Stimulated activated CD4-positive, alpha-beta T cell treated with anti-CD3 and anti-CD28 coated beads, Interleukin-15, amount 100 ng/mL, for 24 hours (primary cell): ENCODE measurements around the gene APOC4.
"Not testable (repeated sequence)": the region's sequence is repeated elsewhere in the genome, so short reads cannot be mapped to it uniquely, and the experiment has no call there.

ENCODE experiments used
- DNase-seq: peaks from one replicate; pipeline ENCODE4 v3.0.0-alpha.2; 2020

The APOC4 gene

GRCh38 chr19:44924243-44924725, 17.8 kb upstream of the APOC4 start:
- DNase-seq: no peak

DNA sequence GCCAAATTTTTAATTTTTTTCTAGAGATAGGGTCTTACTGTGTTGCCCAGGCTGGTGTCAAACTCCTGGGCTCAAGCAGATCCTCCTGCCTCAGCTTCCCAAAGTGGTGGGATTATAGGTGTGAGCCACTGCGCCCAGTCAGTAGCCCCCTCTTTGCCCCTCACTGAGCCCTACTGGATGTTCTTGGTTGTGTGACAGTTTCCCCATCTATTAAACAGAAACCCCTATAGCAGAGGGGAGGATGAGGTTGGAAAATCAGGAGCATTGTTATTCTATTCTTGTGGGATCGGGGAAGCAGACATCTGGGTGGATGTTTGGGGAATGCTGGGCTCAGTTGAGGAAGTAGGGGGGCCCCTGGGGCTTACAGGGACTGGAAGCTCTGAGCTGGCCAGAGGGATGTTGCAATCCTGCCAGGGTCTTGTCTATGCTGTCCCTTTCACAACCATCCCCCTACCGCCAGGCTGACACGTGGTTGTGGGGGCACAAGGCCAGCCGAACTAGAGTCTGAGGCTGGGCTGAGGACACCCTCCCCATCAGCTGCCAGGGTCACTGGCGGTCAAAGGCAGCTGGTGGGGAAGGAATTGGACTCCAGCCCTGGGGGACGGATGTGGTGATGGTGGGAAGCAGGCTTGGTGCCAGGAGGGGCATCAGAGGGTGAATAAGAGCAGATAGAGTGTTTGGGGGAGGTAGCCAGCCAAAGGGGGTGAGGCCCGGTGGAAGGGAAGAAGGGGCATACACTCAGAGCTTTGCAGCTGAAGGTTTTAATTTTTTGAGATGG, 16.7 kb upstream of the APOC4 start:
- no peak for DNase-seq

DNA sequence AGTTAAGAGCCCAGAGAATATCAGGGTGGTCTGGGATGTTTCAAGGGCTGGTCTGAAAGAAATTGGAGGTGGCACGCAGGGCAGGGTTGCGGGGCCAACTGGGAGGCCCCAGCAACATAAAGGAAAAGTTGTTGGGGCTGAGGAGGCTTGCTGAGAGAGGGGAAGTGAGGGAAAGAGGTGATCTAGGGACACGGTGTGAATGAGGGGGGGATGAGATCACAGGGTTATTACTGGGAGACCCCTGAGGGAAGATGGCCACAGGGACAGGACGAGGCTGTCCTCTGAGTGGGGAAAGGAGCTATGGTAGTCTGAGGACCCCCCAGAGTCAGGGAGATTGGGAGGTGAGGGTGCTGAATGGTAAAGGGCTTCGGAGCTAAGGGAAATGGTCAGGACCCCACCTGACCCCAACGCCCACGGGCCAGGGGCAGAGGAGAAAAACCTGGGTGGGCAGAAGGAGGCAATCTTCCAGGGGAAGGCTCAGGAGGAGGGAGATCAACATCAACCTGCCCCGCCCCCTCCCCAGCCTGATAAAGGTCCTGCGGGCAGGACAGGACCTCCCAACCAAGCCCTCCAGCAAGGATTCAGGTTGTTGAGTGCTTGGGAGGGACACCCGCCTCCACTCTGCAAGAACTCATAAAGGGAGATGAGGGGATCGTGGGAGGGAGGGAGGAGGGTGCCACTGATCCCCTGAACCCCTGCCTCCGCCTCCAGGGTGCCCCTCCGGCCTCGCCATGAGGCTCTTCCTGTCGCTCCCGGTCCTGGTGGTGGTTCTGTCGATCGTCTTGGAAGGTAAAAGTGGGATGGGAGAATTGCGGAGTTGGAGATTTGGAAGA, 15.6 kb upstream of the APOC4 start:
- not testable (repeated sequence) for DNase-seq

- DNase-seq: no peak
Measured at GRCh38 chr19:44927746-44928145, 14.3 kb upstream of the APOC4 start.

DNA sequence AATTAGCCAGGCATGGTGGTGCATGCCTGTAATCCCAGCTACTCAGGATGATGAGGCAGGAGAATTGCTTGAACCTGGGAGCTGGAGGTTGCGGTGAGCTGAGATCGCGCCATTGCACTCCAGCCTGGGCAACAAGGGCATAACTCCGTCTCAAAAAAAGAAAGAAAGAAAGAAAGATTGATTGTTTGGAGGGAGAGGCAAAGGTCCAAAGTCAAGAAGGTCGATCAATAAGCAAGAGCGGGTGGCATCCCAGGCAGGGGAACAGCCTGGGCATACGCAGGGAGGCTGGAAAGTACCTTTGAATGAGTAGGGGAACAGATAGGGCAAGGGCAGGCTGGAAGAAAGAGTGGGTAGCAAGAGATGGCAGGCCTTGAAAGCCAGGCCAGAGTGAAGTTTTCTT, 11.9 kb upstream of the APOC4 start:
- DNase-seq: no peak

DNA sequence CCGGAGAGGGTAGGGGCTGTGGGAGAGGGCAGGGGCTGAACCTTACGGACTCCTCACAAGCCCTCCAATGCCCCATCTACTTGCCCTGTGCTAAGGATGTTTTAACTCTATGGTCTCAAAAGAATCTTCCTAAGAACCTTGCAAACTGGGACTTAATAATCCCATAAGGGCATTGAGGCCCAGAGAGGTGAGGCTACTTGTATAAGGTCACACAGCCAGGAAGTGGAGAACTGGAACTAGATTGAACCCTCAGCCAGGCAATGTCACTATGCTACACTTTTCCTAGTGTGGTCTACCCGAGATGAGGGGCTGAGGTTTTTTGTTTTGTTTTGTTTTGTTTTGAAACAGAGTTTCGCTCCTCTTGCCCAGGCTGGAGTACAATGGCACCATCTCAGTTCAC, 10.5 kb upstream of the APOC4 start:
- no peak for DNase-seq

DNA sequence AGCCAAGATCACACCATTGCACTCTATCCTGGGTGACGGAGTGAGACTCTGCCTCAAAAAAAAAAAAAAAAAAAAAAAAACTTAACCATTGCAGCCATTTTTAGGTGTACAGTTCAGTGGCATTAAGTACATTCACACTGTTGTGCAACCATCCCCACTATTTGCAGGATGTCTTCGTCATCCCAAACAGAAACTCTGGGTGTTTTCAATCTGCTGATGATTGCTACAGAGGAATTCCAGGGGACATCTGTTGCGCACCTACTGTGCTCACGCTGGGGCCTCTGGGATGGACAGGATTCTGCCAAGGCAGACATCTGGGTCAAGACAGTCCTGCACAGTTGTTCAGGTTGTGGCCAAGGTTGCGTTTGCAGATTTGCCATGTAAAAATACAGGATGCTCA, 2.4 kb upstream of the APOC4 start:
- DNase-seq: no peak

DNA sequence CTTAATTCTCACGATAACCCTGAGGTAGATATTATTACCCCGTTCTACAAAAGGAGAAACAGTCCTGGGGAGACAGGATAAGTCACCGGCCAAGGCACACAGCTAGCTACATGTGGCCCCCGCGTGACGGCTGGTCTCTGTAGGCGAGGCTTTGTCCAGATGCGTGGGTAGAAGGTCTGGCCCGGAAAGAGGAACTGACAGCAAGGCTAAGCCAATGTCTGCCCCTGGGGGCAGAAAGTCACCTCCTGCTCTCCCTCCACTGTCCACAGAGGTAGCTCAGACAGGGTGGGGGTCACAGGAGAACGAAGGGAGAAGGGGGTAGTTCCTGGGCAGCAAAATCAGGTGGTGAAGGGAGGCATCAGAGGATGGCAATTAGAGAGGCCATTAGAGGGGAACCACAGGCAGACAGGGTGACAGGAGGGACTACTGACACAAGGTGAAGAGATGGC, 1.8 kb downstream of the APOC4 start:
- no peak for DNase-seq

DNA sequence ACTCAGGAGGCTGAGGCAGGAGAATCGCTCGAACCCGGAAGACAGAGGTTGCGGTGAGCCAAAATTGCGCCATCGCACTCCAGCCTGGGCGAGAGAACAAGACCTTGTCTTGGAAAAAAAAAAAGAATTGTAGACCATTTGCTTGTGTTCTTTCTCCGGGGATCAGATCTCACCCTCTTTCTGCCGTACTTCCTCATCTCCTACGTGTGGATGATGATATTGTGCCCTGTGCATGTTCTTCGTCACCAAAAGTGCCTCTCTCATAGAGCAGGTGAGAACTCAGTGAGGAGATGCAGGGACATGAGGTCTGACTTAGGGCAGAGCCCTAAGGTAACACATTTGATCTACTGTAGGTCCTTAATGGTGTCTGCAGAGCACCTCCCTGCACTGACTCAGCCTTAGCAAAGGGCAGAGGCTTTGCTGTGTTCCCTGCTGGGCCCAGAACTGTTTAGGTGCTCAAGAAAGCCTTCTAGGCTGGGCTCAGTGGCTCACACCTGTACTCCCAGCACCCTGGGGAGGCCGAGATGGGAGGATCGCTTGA, 5.1 kb downstream of the APOC4 start:
- no peak for DNase-seq

DNA sequence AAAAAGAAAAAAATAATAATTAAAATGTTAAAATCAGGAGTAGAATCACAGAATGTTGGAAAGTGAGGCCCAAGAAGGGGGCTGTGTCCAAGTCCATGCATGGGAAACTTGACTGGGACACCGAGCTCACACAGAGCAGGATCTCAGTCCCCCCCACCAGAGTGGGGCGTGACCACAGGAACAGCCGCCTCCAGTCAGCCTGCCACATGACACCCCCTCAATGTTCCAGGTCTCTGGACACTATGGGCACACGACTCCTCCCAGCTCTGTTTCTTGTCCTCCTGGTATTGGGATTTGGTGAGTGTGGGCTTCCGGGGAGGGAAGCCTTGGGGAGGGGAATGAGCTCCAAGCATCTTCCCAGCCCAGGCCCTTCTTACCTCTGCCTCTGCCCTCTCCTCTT, 6.2 kb downstream of the APOC4 start:
- DNase-seq: no peak

- DNase-seq: no peak
Measured at GRCh38 chr19:44948763-44949374, 6.8 kb downstream of the APOC4 start.

GRCh38 chr19:44949550-44949949, 7.5 kb downstream of the APOC4 start:
- DNase-seq: no peak

DNA sequence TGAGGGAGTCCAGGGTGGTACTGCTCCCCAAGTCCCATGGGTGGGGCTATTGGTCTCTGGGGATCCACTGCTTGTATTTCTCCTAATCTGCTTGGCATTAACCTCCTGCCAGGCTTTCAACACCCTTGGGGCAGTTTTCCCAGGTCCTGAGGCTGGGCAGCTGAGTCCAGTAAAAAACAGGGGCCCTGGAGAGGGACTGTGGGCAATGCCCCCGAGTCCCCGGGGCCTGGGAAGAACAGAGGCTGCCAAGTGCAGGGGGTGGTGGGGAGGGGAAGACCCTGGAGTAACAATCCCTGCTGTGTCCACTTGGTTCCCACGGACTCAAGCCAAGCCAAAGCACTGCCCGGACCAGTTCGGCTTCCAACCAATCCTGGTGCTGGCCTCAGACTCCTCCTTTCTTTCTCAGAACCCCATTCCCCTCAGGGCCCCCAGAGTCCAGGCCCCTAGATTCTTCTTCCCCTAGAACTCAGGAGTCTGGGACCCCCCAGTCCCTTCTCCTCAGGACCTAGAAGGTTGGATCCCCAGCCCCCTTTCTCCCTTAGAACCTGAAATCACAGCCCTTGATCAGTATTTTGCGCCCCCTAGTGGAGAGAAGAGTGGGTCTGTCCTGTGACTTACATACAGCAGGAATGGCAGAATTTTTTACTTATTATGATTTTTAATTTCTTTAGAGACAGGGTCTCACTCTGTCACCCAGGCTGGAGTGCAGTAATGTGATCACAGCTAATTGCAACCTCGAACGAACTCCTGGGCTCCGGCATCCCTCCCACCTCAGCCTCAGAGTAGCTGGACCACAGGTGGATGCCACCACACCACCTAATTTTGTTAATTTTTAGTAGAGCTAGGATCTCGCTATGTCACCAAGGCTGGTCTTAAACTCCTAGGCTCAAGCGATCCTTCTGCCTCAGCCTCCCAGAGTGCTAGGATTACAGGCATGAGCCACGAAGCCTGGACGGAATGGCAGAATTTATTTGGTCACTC, 9.4 kb downstream of the APOC4 start:
- peak; percentile 63 for DNase-seq

GRCh38 chr19:44954278-44954648, 12.2 kb downstream of the APOC4 start:
- no peak for DNase-seq

- DNase-seq: peak; percentile 98
Measured at GRCh38 chr19:44954649-44955504, 12.8 kb downstream of the APOC4 start, which contains the start of gene CLPTM1. Gene CLPTM1, plus strand, starts transcription at chr19:44955380. Its CDS starts 16 bp downstream, at chr19:44955396.

- peak; percentile 11 for DNase-seq
Measured at GRCh38 chr19:44955505-44956439, 13.7 kb downstream of the APOC4 start.

DNA sequence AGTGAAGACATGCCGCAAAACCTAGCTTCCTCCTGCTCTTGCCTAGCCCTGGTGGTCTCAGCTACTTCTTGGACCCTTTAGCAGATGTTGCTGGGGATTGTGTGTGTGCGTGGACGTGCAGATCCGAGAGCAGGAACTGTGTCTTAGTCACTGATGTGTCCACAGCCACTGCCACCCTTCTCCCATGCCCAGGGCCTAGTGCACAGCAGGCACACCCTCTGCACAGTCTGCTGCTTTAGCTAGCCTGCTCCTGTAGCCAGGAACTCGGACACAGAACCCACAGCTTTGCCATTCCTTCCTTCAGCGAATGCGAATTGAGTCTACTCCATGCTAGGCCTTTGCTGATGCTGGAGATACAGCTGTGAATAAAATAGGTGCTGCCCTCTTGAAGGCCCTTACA, 15.5 kb downstream of the APOC4 start:
- no peak for DNase-seq

- DNase-seq: no peak
Measured at GRCh38 chr19:44958090-44958489, 16.1 kb downstream of the APOC4 start.

DNA sequence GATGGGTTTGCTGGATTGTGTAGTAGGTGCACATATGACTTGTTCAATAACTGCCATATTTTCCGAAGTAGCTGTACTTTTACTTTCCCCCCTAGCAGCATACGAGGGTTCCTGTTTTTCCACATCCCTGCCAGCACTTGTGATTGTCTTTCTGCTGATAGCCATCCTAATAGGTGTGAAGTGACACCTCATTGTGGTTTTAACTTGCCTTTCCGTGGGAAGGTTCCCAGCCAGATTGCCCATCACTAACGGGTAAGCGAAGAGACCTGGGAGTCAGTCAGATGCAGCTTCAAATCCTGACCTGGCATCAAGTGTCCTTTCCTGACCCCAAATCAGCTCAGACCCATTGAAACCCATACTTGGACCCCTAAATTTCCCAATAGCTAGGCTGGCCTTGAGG, 17.7 kb downstream of the APOC4 start:
- DNase-seq: no peak
